NCI-H510A (cell line): ENCODE data around the gene RPS6KA5.
"Not testable (repeated sequence)": the region's sequence is repeated elsewhere in the genome, so short reads cannot be mapped to it uniquely, and the experiment has no call there.

Experiments used
- DNase-seq: peaks from one replicate; lab custom pipeline; 2025; lab: John Stamatoyannopoulos, UW

RPS6KA5 gene

GRCh38 chr14:90985601-90986242 is 74.7 kb downstream of the RPS6KA5 start:
- DNase-seq, result no peak

DNA sequence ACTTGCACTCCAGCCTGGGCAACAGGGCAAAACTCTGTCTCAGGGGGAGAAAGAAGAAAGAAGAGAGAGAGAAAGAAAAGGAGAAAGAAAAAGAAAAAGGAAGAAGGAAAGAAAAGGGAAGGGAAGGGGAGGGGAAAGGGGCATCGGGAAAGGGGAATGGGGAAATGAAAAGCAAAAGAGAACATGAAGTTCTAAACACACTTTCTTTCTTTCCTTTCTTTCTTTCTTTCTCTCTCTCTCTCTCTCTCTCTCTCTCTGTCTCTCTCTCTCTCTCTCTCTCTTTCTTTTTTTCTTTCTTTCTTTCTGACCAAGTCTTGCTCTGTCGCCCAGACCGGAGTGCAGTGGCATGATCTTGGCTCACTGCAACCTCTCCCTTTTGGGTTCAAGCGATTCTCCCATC is 76.9 kb downstream of the RPS6KA5 start:
- DNase-seq, result no peak

DNA sequence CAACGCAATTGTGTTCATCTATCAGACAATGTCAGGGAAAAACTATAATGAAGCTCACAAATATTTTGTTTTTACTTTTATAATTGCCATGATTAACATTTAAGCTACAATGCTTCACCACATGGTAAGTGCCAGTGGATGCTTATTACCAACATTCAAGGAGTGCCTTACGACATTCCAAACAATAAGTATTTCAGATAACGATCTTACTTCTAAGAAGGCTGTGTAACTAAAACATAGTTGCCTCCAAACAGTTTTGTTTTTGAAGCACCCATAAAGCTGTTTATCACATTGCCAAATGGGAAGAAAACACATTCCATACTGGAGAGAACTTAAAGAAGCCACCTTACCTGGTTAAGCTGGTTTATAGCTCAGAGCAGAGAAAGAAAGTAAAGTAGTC is 78.8 kb downstream of the RPS6KA5 start:
- no peak for DNase-seq

- DNase-seq, result not testable (repeated sequence)
These were observed 79.8 kb downstream of the RPS6KA5 start for GRCh38 chr14:90980636-90981035.

- DNase-seq, result no peak
These were observed 80.9 kb downstream of the RPS6KA5 start for GRCh38 chr14:90979515-90979914.

- DNase-seq, result no peak
These were observed 84.3 kb downstream of the RPS6KA5 start for GRCh38 chr14:90976101-90976500.

DNA sequence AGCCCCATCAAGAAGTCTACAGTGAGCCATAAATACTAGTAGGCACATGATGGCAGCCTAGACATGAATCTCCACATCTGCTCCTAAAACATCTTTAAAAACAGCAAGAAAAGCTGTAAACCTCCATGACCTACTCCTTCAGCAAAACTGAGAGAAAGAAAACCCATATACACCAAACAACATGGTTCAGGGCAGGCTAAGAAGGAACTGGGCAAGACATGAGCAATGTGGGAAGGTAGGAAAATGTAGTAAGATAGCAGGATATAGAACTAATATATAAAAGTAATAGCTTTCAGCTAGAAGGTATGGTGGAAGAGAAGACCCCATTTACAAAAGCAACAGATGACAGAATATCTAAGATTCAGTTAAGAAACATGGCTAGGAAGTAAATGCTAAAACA is 88.8 kb downstream of the RPS6KA5 start:
- DNase-seq, result no peak

DNA sequence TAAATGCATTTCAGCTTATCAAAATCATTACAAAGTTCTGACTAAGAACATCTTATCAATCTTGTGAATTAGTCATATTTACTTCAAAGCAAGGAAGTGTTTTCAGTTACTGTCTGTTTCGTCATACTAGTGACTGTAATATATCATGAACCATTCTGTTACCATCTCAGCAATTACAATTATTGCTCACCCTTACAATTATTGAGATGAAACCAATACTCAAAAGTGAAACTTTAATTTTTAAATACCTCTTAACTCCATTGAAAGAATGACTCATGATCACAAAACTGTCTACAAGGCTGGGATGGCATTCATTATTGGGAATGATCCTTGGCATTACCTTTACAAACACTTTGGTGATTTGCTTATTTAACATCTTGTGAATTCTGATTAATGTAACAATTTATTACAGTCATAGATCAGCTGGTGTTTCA is 90.3 kb downstream of the RPS6KA5 start:
- no peak for DNase-seq

- DNase-seq, result no peak
These were observed 90.8 kb downstream of the RPS6KA5 start for GRCh38 chr14:90969531-90970166.

GRCh38 chr14:90968025-90968424 is 92.4 kb downstream of the RPS6KA5 start:
- no peak for DNase-seq

DNA sequence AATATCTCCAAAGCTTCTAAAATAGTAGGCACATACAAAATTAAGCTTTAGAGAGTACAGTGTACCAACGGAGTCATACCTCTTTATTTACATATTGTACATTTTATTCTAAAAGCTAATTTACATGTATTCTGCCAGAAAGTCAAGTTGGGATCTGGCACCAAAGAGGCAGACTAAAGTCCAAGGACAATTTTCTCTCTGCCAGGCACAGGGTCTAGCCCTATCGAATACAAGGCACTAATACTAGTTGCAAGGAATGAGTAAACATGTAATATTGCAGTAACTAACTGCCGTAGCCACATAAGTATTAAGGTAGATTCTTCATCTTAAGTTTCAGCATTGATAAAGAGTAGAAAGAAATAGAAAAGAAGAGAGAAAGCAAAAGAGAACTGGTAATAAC is 93.9 kb downstream of the RPS6KA5 start:
- no peak for DNase-seq

DNA sequence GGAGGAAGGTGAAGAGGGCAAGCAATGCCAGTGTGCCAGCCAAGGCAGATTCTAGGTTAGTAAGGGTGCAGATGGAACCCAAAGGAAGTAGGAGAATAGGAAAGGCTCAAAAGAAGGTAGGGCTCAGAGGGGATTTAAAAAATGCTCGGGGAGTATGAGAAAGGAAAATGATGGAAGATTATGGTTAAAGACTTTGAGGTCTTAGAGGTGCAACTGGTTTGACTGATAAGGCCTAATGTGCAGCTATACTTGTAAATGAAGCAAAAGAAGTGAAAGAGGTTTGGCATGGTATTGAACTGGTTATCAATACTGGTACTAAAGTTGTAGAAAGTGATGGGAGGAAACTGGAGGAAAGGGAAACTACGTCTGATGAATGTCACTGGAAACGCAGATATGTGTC is 94.7 kb downstream of the RPS6KA5 start:
- no peak for DNase-seq

DNA sequence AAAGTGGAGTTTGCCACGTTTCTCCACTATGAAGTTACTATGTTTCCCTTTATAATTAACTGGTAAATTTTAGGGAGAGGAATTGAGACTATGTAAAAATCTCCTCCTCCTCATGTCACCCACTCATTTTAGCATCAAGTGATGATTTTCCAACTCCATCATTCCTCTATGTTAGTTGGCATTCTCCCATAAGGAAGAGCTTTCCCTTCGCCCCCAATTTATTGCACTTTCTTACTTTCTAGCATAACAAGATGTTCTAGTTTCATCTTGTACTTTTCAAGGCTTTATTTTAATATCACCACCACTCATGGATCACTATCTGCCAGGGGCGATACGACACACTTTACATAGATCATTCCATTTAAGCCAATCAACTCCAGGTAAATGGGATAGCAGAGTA is 97.1 kb downstream of the RPS6KA5 start:
- DNase-seq, result no peak

DNA sequence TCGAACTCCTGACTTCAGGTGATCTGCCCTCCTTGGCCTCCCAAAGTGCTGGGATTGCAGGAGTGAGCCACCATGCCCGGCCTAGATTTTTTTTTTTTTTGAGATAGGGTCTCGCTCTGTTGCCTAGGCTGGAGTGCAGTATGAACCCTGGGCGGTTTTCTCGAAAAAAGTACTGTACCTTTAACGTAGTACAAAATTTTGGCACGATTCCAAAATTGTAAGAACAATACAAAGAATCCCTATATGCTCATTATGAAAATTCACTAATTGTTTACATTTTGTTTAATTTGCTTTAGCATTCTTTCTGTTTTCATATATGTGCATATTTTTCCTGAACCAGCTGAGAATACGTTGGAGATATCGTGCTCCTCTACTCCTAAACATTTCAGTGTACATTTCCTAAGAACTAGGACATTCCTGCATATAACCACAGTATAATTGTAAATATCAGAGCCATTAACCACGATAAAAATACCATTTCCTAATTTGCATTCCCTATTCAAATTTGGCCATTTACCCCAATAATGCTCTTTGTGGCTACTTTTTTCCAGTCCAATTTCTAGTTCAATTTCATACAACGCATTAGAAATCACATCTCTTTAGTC is 97.8 kb downstream of the RPS6KA5 start:
- no peak for DNase-seq

GRCh38 chr14:90960818-90961217 is 99.6 kb downstream of the RPS6KA5 start:
- DNase-seq, result no peak

GRCh38 chr14:90959344-90959743 is 101.1 kb downstream of the RPS6KA5 start:
- no peak for DNase-seq

GRCh38 chr14:90956273-90956672 is 104.2 kb downstream of the RPS6KA5 start:
- no peak for DNase-seq

DNA sequence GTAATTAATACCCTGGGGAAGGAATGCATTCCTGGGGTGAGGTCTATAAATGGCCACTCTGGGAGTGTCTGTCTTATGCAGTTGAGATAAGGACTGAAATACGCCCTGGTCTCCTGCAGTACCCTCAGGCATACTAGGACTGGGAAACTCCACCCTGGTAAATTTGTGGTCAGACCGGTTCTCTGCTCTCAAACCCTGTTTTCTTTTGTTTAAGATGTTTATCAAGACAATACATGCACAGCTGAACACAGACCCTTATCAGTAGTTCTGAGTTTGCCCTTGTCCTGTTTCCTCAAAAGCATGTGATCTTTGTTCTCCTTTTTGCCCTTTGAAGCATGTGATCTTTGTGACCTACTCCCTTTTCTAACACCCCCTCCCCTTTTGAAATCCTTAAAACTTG is 106.8 kb downstream of the RPS6KA5 start:
- DNase-seq, result not testable (repeated sequence)

DNA sequence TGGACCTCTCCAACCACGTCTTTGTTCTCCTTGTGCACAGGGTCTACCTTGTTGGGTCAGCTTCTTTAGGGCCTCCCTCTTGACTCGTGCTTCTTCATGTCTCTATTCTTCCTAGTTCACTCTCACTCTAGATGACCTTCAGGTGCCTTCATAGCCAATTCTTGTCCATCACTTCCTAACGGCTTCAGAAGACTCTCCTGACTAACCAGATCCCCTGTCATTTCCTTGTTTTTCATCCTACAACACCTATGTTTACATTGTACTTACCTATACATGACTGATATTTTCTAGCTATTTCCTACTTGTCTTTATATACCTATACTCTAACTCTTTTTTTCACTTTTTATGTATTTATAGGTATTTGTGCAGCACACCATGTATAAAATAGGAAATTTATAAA is 117.1 kb downstream of the RPS6KA5 start:
- DNase-seq, result no peak

DNA sequence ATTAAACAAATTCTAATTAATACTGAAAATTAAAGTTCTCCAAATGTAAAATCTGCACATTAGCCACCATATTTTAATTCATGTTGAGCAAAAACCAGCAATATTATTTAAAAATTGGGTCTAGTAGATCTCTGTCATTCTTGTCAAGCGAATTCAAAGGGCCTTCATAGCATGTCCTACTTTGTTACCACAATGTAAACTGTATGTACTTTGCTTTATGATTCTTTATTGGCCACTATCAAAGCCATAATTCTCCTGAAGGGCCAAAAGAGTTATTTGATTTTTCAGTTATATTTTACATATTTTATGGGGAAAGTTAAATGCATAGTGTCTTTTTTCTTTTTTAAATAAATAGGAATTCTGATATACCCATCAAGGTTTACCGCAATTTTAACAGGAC is 117.9 kb downstream of the RPS6KA5 start:
- no peak for DNase-seq

DNA sequence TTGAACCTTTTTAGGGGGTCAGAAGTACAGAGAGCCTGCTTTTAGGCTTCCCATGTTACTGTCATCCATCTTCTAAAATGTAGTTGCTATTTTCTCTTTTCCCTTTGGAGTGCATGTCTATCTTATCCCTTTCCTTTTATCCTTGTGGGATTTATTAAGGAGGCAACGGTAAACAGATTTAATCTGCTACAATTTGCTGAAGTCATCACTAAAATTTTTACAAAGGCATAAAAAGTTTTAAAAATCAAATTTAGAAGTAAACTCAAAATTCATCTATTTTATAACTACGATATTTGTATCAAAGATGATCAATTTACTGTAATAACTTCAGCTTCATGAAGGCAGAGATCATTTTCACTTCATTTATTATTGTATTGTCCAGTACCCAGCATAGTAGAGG is 118.7 kb downstream of the RPS6KA5 start:
- no peak for DNase-seq

GRCh38 chr14:90940318-90940962 is 120.0 kb downstream of the RPS6KA5 start:
- no peak for DNase-seq

- DNase-seq, result not testable (repeated sequence)
These were observed 121.1 kb downstream of the RPS6KA5 start for GRCh38 chr14:90939252-90939795.
